OCI-LY1 (cell line): ENCODE data around the gene COA1.

Experiments used
- EZH2 ChIP-seq: fragments of 200-600 bp; sonication (generic), shearing (Covaris generic); IDR thresholded peaks from 2 replicates; pipeline ENCODE4 v1.8.0; 2017; ENCODE audit warnings: borderline replicate concordance, mixed run types, mild to moderate bottlenecking, antibody characterized with exemption, low read length, moderate library complexity, mixed read lengths
- TF ChIP-seq, protein P1 (sequence below): fragments of 200-600 bp; sonication (generic), shearing (Covaris generic); IDR thresholded peaks from 2 replicates; pipeline ENCODE4 v1.5.1; 2017; ENCODE audit warnings: mild to moderate bottlenecking, antibody characterized with exemption, low read length, moderate library complexity, mixed read lengths

GRCh38 chr7:43680736-43681135 lies 48.6 kb downstream of the COA1 start:
- TF ChIP-seq, protein P1, sequence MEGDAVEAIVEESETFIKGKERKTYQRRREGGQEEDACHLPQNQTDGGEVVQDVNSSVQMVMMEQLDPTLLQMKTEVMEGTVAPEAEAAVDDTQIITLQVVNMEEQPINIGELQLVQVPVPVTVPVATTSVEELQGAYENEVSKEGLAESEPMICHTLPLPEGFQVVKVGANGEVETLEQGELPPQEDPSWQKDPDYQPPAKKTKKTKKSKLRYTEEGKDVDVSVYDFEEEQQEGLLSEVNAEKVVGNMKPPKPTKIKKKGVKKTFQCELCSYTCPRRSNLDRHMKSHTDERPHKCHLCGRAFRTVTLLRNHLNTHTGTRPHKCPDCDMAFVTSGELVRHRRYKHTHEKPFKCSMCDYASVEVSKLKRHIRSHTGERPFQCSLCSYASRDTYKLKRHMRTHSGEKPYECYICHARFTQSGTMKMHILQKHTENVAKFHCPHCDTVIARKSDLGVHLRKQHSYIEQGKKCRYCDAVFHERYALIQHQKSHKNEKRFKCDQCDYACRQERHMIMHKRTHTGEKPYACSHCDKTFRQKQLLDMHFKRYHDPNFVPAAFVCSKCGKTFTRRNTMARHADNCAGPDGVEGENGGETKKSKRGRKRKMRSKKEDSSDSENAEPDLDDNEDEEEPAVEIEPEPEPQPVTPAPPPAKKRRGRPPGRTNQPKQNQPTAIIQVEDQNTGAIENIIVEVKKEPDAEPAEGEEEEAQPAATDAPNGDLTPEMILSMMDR: no peak
- no peak for TF ChIP-seq EZH2
